ENCODE data around the gene PCBP4.

The PCBP4 gene

DNA sequence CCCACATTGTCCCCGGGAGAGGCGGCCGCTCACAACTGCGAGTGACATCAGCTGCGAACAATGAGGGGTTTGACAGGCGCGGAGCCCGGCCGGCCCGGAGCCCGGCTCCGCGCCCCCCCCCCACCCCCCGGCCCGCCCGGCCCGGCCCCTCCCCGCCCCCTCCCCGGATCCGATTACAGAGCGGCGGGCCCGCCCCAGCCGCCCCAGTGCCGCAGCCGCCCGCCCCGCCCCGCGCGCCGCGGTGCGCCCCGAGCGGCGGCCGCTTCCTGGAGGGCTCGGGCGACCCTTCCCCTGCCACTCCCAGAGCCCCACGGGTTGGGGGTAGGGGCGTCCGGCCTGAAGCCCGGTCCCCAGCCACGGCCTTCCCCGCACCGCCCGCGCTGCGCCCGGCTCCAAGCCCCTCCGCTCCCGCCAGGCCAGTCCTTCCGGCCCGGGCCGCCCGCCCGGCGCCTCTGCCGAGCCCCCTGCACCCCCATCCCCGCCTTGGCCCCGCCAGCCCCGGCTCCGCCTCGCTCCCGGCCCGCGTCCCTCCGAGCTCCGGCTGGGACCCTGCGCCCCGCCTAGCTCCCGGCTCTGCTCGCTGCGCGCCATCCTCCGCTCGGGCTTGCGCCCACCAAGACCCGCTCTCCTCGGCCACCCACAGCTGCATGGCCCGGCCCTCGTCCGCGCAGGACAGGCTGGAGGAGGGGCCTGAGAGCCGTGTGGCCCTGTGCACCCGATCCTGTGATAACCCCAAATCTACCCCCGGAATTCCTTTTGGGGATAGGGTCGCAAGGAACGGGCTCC is at the start of gene PCBP4:
TSS of gene PCBP4 (minus strand) at position 71 of the 786 bp plus-strand sequence. CDS start 6,214 bp downstream, outside the sequence.
- DNase-seq = peak in 1 of 2 donors; percentile 32

DNA sequence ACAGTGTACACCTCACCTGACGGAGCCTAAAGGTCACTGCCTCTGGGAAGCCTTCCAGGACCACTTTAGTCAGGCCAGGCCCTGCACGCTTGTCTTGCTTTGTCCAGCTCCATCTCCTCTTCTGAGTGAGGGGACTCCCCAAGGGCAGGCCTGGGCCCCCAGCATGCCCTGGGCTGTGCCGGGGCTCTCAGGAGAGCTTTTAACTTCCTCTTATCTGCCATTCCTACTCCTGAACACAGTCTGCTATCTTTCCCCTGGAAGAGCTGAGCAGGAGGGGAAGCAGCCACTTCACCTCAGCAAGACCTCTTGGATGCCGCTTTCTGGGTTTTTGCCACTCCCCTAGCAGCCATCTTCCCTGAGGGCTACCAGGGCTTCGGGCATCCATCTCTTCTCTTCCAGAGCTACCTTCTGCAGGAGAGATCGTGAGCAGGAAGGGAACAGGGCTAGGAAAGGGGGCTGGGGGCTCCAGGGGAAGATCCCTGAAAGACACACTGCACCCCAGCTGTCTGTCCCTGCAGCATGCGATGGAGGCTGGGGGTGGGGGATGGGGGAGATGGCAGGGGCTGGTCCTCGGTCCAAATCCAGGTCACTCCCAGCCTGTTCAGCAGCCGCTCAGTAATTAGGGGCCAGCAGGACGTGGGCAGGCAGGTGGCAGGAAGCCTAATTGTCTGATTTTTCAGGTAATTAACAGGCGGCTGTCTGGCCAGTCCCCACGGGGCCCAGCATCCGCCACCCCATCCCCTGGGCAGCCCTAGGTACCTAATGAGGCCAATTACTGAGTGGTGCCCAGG is 48.4 kb upstream of the PCBP4 start:
- no peak for DNase-seq

DNA sequence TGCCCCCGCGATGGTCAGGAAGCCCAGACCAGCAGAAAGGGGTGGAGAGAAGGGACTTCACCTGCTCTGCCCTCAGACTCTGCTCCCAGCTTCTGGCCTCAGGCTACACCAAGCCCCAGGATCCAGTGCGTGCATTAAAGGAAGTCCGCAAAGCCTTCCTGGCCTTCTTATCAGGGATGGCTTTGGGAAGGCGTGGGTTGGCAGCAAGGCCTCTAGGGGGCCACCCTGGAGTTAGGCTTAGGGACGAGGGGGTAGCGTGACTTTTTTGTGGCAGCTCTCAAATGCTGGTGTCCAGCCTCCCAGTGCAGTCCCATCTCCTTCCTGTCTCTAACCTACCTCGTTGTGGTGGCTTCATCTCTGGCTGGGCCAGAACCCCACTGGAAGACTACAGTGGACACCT is 47.4 kb upstream of the PCBP4 start:
- DNase-seq = no peak

DNA sequence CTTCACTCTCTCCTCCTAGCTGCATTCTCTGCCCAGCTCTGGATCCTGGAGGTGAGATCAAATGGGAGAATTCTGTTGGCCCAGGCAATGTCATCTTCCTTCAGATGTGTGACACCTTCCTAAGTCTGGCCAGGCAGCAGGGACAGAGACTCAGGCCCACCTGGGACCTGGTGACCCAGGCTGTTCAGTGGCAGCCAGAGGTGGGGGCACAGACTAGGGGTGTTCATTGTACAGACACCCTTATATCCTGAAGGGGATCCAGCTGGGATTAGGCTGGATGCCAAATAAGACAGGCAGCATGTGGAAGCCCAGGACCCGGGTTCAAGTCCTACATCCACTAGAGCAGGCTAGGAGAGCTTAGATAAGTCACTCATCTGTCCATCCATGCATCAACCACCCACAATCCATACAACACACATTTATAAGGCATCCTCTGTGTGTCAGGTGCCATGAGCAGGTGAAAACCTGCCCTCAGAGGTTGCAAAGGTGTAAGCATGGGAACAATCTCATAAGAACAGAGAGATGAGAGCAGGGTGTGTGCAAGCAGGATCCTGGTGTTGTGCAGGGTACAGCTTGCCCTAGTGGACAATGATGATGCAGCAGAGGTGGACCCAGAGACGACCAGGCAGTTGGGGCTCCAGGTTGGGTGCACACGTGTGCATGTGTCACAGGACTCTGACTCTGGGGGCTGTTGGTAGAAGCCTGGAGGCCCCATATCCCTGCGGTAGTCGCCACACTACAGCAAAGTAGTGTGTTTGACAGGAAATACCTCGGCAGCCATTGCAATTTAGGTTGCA is 46.7 kb upstream of the PCBP4 start:
- DNase-seq = no peak

DNA sequence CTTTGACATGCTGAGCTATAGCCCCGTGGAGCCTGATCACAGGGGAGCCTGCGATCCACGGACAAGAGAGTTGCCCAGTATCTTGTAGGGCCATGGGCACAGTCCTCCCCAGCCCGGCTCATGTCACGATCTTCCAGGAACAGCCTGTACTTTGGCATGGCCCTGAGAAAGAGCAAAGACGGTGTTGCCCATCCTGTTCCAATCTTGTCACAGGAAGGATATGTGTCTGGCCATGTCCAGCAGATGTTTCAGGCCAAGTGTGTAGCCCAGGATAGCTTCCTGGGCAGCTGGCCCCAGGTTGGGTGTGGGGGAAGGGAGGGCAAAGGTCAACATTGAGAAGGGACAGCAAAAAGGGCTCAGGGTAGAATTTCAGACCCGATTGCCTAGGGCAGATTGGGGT is 45.4 kb upstream of the PCBP4 start:
- DNase-seq = no peak

DNA sequence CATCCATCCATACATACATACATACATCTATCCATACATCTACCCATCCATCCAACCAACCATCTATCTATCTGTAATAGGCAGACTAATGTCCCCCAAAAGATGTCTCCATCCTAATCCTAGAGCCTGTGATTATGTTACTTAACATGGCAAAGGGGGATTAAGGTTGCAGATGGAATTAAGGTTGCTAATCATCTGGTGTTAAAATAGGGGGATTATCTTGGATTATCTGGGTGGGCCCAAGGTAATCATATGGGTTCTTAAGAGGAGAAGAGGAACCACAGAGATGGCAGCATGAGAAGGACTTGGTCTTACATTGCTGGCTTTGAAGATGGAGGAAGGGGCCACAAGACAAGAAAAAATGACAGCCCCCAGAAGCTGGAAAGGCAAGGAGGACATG is 43.2 kb upstream of the PCBP4 start:
- no peak for DNase-seq

- DNase-seq = no peak
Observed at GRCh38 chr3:52007291-52007690, 40.0 kb upstream of the PCBP4 start.

DNA sequence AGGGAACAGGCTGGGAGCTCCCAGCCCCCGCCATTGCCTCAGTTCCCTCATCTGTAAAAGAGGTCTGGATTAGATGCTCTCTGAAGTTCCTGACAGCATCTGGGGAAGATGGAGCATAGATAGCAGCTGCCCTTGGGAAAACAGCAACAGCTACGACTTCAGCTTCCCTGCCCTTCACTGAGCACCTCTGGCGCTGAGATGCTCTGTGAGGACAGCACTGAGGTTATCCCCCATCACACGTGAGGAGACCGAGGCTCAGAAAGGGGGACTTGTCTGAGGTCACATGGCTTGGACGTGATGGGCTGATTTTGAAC is 39.5 kb upstream of the PCBP4 start:
- no peak for DNase-seq

- DNase-seq = no peak
Observed at GRCh38 chr3:52006017-52006819, 39.0 kb upstream of the PCBP4 start.

- DNase-seq = no peak
Observed at GRCh38 chr3:52005571-52005986, 38.3 kb upstream of the PCBP4 start.

DNA sequence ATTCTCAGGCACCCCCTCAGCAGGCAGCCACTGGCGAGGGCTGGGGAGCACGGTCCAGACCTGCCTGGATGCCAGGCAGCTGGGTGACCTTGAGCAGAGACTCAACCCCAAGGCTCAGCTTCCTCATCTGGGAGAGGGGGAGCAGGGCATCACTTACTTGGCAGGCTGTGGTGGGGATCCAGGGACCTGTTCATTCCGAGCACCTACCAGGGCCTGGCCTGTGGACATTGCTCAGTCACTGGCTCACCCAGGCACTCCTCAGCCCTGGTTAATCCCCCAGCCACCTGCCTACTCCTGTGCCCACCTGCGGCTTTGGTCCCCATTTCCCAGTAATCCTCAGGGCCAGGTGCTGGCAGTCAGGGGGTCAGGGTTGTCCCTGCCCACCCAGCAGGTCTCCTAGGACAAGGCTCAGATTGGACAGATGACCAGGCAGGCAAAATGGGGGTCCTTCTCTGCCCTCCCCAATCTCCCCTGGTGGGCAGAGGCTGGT is 37.7 kb upstream of the PCBP4 start:
- no peak for DNase-seq

GRCh38 chr3:52004163-52004787 is 37.0 kb upstream of the PCBP4 start:
- DNase-seq = no peak

- no peak for DNase-seq
Observed at GRCh38 chr3:52002748-52003147, 35.5 kb upstream of the PCBP4 start.

DNA sequence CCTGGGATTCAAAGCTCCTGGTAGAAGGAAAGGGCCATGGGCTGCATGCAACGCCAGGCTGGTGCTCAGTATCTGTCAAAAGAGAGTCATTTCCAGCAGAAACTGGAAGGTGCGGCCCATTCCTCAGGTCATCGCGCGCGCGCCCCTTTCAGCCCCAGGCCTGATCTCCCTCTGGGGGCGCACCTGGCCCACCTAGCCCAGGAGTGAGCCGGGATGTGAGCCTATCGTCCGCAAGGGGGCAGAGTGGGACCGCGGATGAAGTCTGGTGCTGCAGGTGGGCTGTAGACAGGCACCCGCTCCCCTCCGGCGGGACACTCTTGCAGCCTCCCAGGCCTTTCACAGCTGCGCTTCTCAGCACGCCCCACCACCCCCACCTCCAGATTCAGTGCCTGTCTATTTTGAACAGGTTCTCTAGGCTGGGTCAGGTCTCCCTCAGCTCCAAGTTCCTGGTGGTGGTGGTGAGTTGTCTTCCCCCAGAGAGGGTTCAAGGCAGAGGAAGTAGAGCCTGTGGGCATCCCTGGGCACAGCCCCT is 34.3 kb upstream of the PCBP4 start:
- peak; percentile 79 to 83 for DNase-seq

DNA sequence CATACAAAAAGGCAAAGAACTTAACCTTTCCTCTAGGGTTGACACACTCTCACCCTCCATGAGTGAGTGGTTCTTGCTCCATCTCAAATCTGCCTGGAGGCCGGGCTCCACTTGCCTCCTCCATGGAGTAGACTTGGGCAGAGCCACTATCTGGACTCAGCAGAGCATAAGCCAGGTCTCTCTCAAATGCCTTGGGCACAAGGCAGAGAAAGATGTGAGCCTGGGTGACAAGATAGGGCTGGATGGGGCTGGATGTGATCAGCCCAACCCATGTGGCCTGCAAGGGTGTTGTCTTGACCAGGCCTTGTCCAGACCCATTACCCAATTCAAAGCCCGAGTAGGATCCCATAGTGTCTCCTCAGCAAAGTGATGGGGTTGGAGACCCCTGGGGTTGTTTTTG is 32.6 kb upstream of the PCBP4 start:
- no peak for DNase-seq

- no peak for DNase-seq
Observed at GRCh38 chr3:51998774-51999173, 31.5 kb upstream of the PCBP4 start.

DNA sequence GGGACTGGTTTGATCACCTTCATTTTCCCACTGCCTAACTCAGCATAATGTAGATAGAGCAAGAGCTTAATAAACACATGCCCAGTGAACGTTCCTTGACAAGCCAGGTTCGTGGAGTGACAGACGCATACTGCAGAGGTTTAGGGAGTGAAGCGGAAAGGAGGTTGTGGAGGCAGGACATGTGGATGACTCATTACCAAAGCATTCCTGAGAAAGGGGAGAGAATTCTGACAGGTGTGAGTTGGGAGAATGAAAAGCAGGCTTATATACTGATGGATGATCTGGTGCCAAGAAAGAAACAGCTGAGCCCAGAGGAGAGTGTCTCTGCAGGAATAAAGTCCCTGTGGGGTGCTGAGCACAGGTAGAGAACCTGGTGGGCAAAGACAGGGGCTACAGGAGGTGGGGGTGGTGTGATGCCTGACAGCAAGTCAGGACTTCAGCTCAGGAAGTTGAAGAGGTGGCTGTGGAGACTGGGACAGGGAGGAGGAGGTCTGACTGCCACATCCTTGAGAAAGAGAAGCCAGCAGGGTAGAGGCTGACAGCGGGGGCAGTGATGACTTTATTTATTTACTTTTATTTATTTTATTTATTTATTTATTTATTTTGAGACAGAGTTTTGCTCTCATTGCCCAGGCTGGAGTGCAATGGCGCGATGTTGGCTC is 30.8 kb upstream of the PCBP4 start:
- no peak for DNase-seq

GRCh38 chr3:51997172-51997571 is 29.9 kb upstream of the PCBP4 start:
- DNase-seq = no peak

GRCh38 chr3:51995346-51996163 is 28.3 kb upstream of the PCBP4 start, which contains the start of gene RPL29:
Gene RPL29 (minus strand): TSS chr3:51995895. CDS start chr3:51995461, 434 bp downstream.
- peak; percentile 88 to 92 for DNase-seq

DNA sequence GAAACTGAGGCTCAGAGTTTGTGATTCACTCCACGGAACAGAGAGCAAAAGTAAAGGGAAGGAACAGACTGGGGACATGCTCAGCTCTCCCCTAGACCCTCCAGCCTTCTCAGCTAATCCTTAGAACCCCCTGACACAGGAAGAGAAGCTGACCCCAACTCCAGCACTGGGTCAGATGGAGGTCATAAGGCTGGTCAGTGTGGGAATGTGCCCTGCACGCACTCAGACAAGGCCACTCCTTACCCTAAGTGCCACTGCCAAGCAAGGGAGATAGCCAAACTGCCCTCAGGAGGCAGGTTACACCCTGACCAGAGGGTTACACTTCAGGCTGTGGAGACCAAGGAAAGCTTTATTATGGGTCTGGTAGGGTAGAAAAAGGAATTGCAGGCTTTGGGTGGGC is 27.3 kb upstream of the PCBP4 start:
- no peak for DNase-seq
